Endothelial cell of umbilical vein (primary cell): Measurements from ENCODE around the gene WASHC2A.
"Not testable (repeated sequence)": the region's sequence is repeated elsewhere in the genome, so short reads cannot be mapped to it uniquely, and the experiment has no call there.

Experiments used
- FOS ChIP-seq: IDR thresholded peaks from 2 replicates; pipeline ENCODE4 v1.6.1; 2011; ENCODE audit warnings: mild to moderate bottlenecking, low read length, moderate library complexity, borderline replicate concordance; ENCODE audit not compliant: insufficient read depth
- POLR2A ChIP-seq: IDR thresholded peaks from 2 replicates; pipeline ENCODE4 v1.6.1; 2012; ENCODE audit warnings: low read depth, mild to moderate bottlenecking, control low read depth, low read length
- POLR2AphosphoS5 ChIP-seq: IDR thresholded peaks from 2 replicates; pipeline ENCODE4 v1.6.1; 2012; ENCODE audit warnings: low read depth, mild to moderate bottlenecking, control low read depth, low read length, moderate library complexity; ENCODE audit not compliant: insufficient read depth
- TF ChIP-seq, protein P1 (sequence below), 2 donors: IDR thresholded peaks; 1 replicate in 1 of 2; 2 replicates in 1 of 2; pipeline ENCODE4 v1.5.1; 2011; ENCODE audit warnings: low read length in 2 of 2, mild to moderate bottlenecking in 2 of 2, moderate library complexity in 2 of 2, control low read depth in 1 of 2, inconsistent platforms in 1 of 2, low read depth in 1 of 2; ENCODE audit not compliant: insufficient read depth in 1 of 2; ENCODE audit errors: extremely low read depth in 1 of 2

DNA sequence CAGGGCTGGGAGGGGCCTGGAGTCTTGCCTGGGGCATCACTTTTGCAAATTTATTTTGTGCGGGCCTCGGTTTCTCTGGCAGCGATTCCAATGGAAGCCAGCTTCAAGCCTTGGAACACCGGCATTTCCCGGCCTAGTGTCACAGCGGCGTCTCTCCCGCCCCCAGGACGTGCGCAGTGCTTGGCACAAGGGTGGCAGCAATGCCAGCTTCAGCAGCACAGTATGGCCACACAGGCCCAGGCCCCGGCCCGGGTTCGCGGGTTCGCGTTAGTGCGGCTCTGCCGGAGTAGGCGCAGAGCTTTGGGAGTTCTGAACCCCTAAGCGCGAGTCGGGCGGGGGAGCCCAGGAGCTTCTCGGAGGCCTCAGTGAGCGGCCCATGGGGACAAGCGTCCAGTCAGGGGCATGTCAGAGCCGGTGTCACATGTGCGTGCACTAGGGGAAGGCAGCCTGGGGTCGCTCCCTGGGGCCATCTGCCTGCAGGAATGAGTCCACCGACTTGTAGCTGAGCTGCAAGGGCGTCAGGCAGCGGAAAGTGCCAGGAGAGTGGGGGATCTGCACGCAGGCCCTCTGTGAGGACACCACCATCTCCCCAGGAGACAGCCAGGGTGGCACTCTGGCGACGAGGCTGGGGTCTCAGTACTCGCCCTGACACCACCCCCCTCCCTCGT lies 42.9 kb upstream of the WASHC2A start:
- not testable (repeated sequence) for TF ChIP-seq POLR2A, FOS, POLR2AphosphoS5
- TF ChIP-seq, protein P1, sequence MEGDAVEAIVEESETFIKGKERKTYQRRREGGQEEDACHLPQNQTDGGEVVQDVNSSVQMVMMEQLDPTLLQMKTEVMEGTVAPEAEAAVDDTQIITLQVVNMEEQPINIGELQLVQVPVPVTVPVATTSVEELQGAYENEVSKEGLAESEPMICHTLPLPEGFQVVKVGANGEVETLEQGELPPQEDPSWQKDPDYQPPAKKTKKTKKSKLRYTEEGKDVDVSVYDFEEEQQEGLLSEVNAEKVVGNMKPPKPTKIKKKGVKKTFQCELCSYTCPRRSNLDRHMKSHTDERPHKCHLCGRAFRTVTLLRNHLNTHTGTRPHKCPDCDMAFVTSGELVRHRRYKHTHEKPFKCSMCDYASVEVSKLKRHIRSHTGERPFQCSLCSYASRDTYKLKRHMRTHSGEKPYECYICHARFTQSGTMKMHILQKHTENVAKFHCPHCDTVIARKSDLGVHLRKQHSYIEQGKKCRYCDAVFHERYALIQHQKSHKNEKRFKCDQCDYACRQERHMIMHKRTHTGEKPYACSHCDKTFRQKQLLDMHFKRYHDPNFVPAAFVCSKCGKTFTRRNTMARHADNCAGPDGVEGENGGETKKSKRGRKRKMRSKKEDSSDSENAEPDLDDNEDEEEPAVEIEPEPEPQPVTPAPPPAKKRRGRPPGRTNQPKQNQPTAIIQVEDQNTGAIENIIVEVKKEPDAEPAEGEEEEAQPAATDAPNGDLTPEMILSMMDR (IDR thresholded peaks at IDR 0.05; ENCODE audit: extremely low read depth in 1 of 2, insufficient read depth in 1 of 2, low read depth in 1 of 2, low read length in 2 of 2): not testable (repeated sequence)
